HG03460 (cell line): ENCODE data around the gene SELENON.

ENCODE experiments used
- ATAC-seq: cut with Tn5 transposase; IDR thresholded peaks from one replicate; pipeline ENCODE4 v1.9.1; 2021; ENCODE audit not compliant: unreplicated experiment

The SELENON gene

DNA sequence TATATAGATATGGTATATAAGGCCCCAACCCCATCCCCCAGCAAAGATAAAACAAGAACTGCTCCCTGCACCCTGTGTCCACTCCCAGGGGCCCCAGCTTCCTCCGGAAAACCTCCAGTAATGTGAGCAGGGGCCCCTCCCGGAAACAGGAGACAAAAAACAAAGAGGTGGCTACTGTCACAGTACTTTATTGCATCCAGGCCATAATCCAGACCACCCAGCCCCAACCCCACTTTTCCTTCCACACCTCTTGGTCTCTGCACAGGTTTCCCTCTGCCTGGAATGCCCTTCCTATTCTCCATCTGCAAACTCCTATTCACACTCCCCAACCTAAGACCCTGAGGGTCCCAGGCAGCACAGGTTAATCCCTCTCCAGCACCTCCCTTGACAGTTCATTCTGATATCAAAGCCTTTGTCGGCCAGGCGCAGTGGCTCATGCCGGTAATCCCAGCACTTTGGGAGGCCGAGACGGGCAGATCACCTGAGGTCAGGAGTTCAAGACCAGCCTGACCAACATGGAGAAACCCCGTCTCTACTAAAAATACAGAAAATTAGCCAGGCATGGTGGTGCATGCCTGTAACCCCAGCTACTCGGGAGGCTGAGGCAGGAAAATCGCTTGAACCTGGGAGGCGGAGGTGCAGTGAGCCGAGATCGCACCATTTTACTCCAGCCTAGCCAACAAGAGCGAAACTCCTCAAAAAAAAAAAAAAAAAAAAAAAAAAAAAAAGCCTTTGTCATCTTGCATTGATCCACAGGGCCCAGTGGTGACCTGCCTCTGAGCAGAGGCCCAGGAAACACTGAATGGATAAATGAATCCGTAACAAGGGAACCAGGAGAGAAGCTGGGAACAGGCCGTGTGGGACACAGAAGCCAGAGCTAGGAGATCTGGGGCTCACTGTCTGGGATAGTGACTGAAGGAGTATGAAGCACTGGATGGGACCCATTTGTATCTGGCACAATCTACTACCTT is 61.6 kb downstream of the SELENON start:
- no peak for ATAC-seq

- no peak for ATAC-seq
These were observed 62.9 kb downstream of the SELENON start for GRCh38 chr1:25862785-25863485.

GRCh38 chr1:25863486-25864262 is 63.7 kb downstream of the SELENON start:
- no peak for ATAC-seq

GRCh38 chr1:25864434-25864833 is 64.4 kb downstream of the SELENON start:
- ATAC-seq: no peak

DNA sequence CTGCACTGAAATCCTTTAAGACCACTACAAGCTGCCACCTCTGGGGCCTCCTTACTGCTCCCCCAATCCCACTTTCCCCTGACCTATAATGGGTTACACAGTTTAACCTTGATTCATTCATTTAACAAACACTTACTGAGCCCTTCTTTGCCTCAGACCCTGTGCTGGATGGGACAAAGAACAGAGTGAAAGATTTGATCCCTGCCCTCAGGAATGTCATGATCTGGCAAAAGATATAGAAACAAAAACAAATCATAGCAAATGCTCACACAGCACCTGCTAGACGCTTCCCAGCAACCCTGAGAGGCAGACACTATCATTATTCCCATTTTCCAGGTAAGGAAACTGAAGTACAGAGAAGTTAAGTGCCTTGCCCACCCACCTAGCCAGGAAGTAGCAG is 66.3 kb downstream of the SELENON start:
- ATAC-seq: no peak

- no peak for ATAC-seq
These were observed 67.4 kb downstream of the SELENON start for GRCh38 chr1:25867210-25867991.
